Endothelial cell of umbilical vein (primary cell): ENCODE data around the gene KBTBD8. TPM values are rescaled to one million over a fixed set of nuclear protein-coding genes. Genes with fewer than 3 reads are reported as not detected.

Source experiments
- BruUV-seq: library from RNA; stranded (reverse); fragments of 400-500 nt; replicated peaks from 2 replicates; lab custom pipeline; 2021; lab: Mats Ljungman, UMichigan
- CTCF ChIA-PET: fragments of 300-600, 350-600 bp; sonication (Branson Sonifier 250); formaldehyde crosslinking; loops from one replicate; lab custom pipeline; 2021; ENCODE audit warnings: antibody characterized with exemption, inconsistent platforms; lab: Charles Lee
- POLR2A ChIA-PET: fragments of 300-600, 350-600 bp; sonication (Branson Sonifier 250); formaldehyde crosslinking; loops from one replicate; lab custom pipeline; 2021; ENCODE audit warnings: antibody characterized with exemption, inconsistent platforms; lab: Charles Lee
- DNase-seq: peaks from one replicate; pipeline ENCODE4 v3.0.0-alpha.2; 2011; ENCODE audit warnings: low read depth, low spot score
- FAIRE-seq: peaks from 2 replicates; lab custom pipeline; 2011; peaks lifted over from hg19 to GRCh38; lab: Jason Lieb, UNC
- H2AFZ ChIP-seq: 2 replicates; pipeline ENCODE4 v1.6.0; 2012; ENCODE audit warnings: low read depth, low read length, control low read depth, inconsistent platforms
- H3K27ac ChIP-seq: 2 replicates; pipeline ENCODE4 v1.5.1; 2011; ENCODE audit warnings: low read depth, mild to moderate bottlenecking, control low read depth, low read length, moderate library complexity; ENCODE audit not compliant: insufficient read depth
- H3K27me3 ChIP-seq, 2 experiments: 2 replicates each; pipeline versions ENCODE4 v1.6.0 to v1.6.1; 2011; ENCODE audit warnings: low read length in 2 of 2, mixed read lengths in 1 of 2; ENCODE audit not compliant: control insufficient read depth in 2 of 2, insufficient read depth in 2 of 2
- H3K36me3 ChIP-seq, 2 experiments: 2 replicates in 1 of 2; 3 replicates in 1 of 2; pipeline ENCODE4 v1.5.1; 2011; ENCODE audit warnings: low read length in 2 of 2, mild to moderate bottlenecking in 1 of 2, moderate library complexity in 1 of 2; ENCODE audit not compliant: control insufficient read depth in 2 of 2, insufficient read depth in 2 of 2; ENCODE audit errors: extremely low read depth in 1 of 2
- H3K4me1 ChIP-seq: 3 replicates; pipeline ENCODE4 v1.5.1; 2011; ENCODE audit warnings: mild to moderate bottlenecking, low read length; ENCODE audit not compliant: control insufficient read depth, insufficient read depth; ENCODE audit errors: extremely low read depth
- H3K4me2 ChIP-seq: 2 replicates; pipeline ENCODE4 v1.6.1; 2011; ENCODE audit warnings: low read length, control low read depth, mixed read lengths; ENCODE audit not compliant: insufficient read depth
- H3K4me3 ChIP-seq, 3 experiments: fragments of 200-600 bp in 1 of 3; sonication (generic), shearing (Covaris generic) in 1 of 3; replicated peaks in 1 of 3; 2 replicates each; pipeline ENCODE4 v1.5.1; 2011 to 2016; ENCODE audit warnings: control low read depth in 3 of 3, low read length in 3 of 3, mild to moderate bottlenecking in 2 of 3, inconsistent platforms in 1 of 3, low read depth in 1 of 3, moderate library complexity in 1 of 3; ENCODE audit not compliant: insufficient read depth in 1 of 3
- H3K79me2 ChIP-seq: 2 replicates; pipeline ENCODE4 v1.6.0; 2012; ENCODE audit warnings: low read length, inconsistent platforms; ENCODE audit not compliant: control insufficient read depth, insufficient read depth
- H3K9ac ChIP-seq: replicated peaks from 2 replicates; pipeline ENCODE3; 2011; ENCODE audit warnings: low read length, control low read depth; ENCODE audit not compliant: insufficient read depth; ENCODE audit errors: extremely low read depth
- H3K9me1 ChIP-seq: replicated peaks from 3 replicates; pipeline ENCODE4 v1.6.0; 2011; ENCODE audit warnings: mild to moderate bottlenecking, low read length; ENCODE audit not compliant: control insufficient read depth, insufficient read depth; ENCODE audit errors: extremely low read depth
- H3K9me3 ChIP-seq: replicated peaks from 2 replicates; pipeline ENCODE4 v1.5.1; 2012; ENCODE audit warnings: low read length, inconsistent platforms; ENCODE audit not compliant: control insufficient read depth, insufficient read depth
- H4K20me1 ChIP-seq: replicated peaks from 2 replicates; pipeline ENCODE3; 2011; ENCODE audit warnings: mild to moderate bottlenecking, low read length; ENCODE audit not compliant: control insufficient read depth, insufficient read depth; ENCODE audit errors: extremely low read depth
- CTCF ChIP-seq, 2 donors: IDR thresholded peaks; 1 replicate in 1 of 2; 2 replicates in 1 of 2; pipeline ENCODE4 v1.5.1; 2011; ENCODE audit warnings: low read length in 2 of 2, mild to moderate bottlenecking in 2 of 2, moderate library complexity in 2 of 2, control low read depth in 1 of 2, inconsistent platforms in 1 of 2, low read depth in 1 of 2; ENCODE audit not compliant: insufficient read depth in 1 of 2; ENCODE audit errors: extremely low read depth in 1 of 2
- FOS ChIP-seq: IDR thresholded peaks from 2 replicates; pipeline ENCODE4 v1.6.1; 2011; ENCODE audit warnings: mild to moderate bottlenecking, low read length, moderate library complexity, borderline replicate concordance; ENCODE audit not compliant: insufficient read depth
- GATA2 ChIP-seq: IDR thresholded peaks from 2 replicates; pipeline ENCODE4 v1.7.0; 2011; ENCODE audit warnings: low read depth, mild to moderate bottlenecking, moderate library complexity, mixed read lengths, low read length; ENCODE audit not compliant: insufficient read length, insufficient read depth
- JUN ChIP-seq: IDR thresholded peaks from 2 replicates; pipeline ENCODE4 v1.6.1; 2011; ENCODE audit warnings: borderline replicate concordance, low read depth; ENCODE audit not compliant: insufficient read length, insufficient read depth
- MYC ChIP-seq: IDR thresholded peaks from one replicate; pipeline ENCODE4 v1.6.1; 2011; ENCODE audit warnings: mild to moderate bottlenecking, low read depth, low read length
- POLR2AphosphoS5 ChIP-seq: IDR thresholded peaks from 2 replicates; pipeline ENCODE4 v1.6.1; 2012; ENCODE audit warnings: low read depth, mild to moderate bottlenecking, control low read depth, low read length, moderate library complexity; ENCODE audit not compliant: insufficient read depth
- dilution Hi-C: fragments of 300-500 bp; cut with MboI; formaldehyde crosslinking; loops from one replicate; pipeline ENCODE4 v1.15.0; 2019; ENCODE audit warnings: low sequenced_read_pairs; ENCODE audit not compliant: extremely low pct_ligation_motif_present
- intact Hi-C: fragments of 100-400 bp; cut with micrococcal nuclease; formaldehyde crosslinking; loops from one replicate; pipeline ENCODE4 v1.10.0; 2022
- polyA plus RNA-seq, 4 experiments: library from polyadenylated mRNA; depleted of rRNA in 3 of 4; stranded (reverse) in 3 of 4; unstranded in 1 of 4; fragments of >200 nt; gene quantifications; 2 replicates each; pipeline versions ENCODE4 v1.2.1 to v1.2.3, GENCODE V29; 2011 to 2012; ENCODE audit warnings: missing spikeins in 1 of 4
- total RNA-seq: library from RNA; stranded (reverse); gene quantifications from 2 replicates; pipeline ENCODE4 v1.2.3, GENCODE V29; 2021

The KBTBD8 gene
- total and polyA plus RNA-seq, 2 donors (not counting 3 experiments of a cell fraction or from before 2014, with no cell fraction given): 0.26 to 1.1 TPM

- H3K79me2 ChIP-seq: no peaks in the 10 kb centered on the region
- no peaks in the 10 kb centered on the region for H3K4me1 ChIP-seq
- no TSS peak for BruUV-seq
- H3K27ac ChIP-seq: no peak overlapping the region
- no peaks in the 10 kb centered on the region for H3K9me3 ChIP-seq
- H3K9ac ChIP-seq: no peak overlapping the region
- no peak for DNase-seq
- no peak overlapping the region for H2AFZ ChIP-seq
- ChIA-PET CTCF (interaction anchor here (1.5 to 2.2 kb wide), 3 partner anchors 14 to 157 kb away, joined by 3 to 10 read pairs (median 4); no protein-coding TSS in a partner anchor), POLR2A (no interaction called here)
- dilution Hi-C loops (no loop called here), intact Hi-C loops (no loop called here)
- no peak overlapping the region for H3K4me2 ChIP-seq
- no peaks in the 10 kb centered on the region for H3K9me1 ChIP-seq
- peaks cover 0 to 4% of the 10 kb centered on the region in 2 experiments for H3K27me3 ChIP-seq
- H4K20me1 ChIP-seq: peaks cover 2% of the 10 kb centered on the region
- no peak overlapping the region for H3K4me3 ChIP-seq
- FAIRE-seq: no peak
- no peaks in the 10 kb centered on the region for H3K36me3 ChIP-seq
- no peak for TF ChIP-seq CTCF (IDR thresholded peaks at IDR 0.05; ENCODE audit: extremely low read depth in 1 of 2, insufficient read depth in 1 of 2, low read depth in 1 of 2, low read length in 2 of 2)
Measured at GRCh38 chr3:66952357-66952756, 45.8 kb upstream of the KBTBD8 start.

- DNase-seq: no peak
- no peak for FAIRE-seq
- no peak overlapping the region for H3K4me2 ChIP-seq
- ChIA-PET POLR2A (no interaction called here), CTCF (interaction anchor here (1.6 to 2.5 kb wide), 2 partner anchors 16 to 160 kb away, joined by 4 to 6 read pairs; no protein-coding TSS in a partner anchor)
- intact Hi-C loops: no loop called here
- peaks cover 0 to 4% of the 10 kb centered on the region in 2 experiments for H3K27me3 ChIP-seq
- dilution Hi-C loops: no loop called here
- no peaks in the 10 kb centered on the region for H3K36me3 ChIP-seq
- no peak overlapping the region for H3K27ac ChIP-seq
- no peak overlapping the region for H2AFZ ChIP-seq
- H3K9me3 ChIP-seq: no peaks in the 10 kb centered on the region
- H3K4me1 ChIP-seq: no peaks in the 10 kb centered on the region
- H3K9ac ChIP-seq: no peak overlapping the region
- no TSS peak for BruUV-seq
- H3K4me3 ChIP-seq: no peak overlapping the region
- H3K9me1 ChIP-seq: no peaks in the 10 kb centered on the region
- no peaks in the 10 kb centered on the region for H3K79me2 ChIP-seq
- peaks cover 2% of the 10 kb centered on the region for H4K20me1 ChIP-seq
- TF ChIP-seq GATA2: no peak
- no peak for TF ChIP-seq FOS
- TF ChIP-seq CTCF (IDR thresholded peaks at IDR 0.05; ENCODE audit: extremely low read depth in 1 of 2, insufficient read depth in 1 of 2, low read depth in 1 of 2, low read length in 2 of 2): no peak
- no peak for TF ChIP-seq JUN
- TF ChIP-seq MYC: no peak
- TF ChIP-seq POLR2AphosphoS5: no peak
Measured at GRCh38 chr3:66953934-66954445, 44.1 kb upstream of the KBTBD8 start.
